Measurements from ENCODE around the gene PACRG.

DNA sequence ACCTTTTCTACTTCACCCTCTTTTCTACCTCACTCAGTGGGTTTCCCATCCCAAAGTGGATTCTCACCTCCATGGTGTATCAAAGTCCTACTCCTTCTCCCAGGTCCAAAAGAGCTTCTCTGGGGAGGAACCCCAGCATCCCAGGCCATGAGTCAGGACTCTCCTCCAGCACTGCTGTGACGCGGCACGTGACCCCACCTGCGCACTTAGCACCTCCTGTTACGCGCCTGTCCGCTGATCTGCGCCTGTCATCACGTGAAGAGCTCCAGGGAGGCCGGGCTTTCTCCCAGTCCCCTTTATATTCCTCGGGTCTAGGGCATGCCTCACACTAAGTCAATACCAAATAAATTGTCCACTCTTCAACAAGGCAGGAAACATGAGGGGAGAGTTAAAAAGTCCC lies 459.8 kb downstream of the PACRG start:
- no peak for TF ChIP-seq TAF1 (IDR thresholded peaks at IDR 0.05; ENCODE audit: borderline replicate concordance, low read depth, low read length)
- no peak for TF ChIP-seq POLR2A (IDR thresholded peaks at IDR 0.05; ENCODE audit: low read depth, low read length)

Data from GM12892 (cell line).